ENCODE measurements around the gene WDR18. TPM values are rescaled to one million over a fixed set of nuclear protein-coding genes. Genes with fewer than 3 reads are reported as not detected.
"Not testable (repeated sequence)": the region's sequence is repeated elsewhere in the genome, so short reads cannot be mapped to it uniquely, and the experiment has no call there.

WDR18 gene
- total and polyA plus RNA-seq, 4 donors = 36.6 to 60.2 (median 45.7) TPM

GRCh38 chr19:956766-957440, 27.2 kb upstream of the WDR18 start:
- ATAC-seq (ENCODE audit: insufficient read depth, low FRiP score) (no peak), DNase-seq (peak; percentile 69 to 78 (median 73))
- WGBS, 2 donors = 68 to 75% methylated on average over 27 of the region's 27 CpGs

DNA sequence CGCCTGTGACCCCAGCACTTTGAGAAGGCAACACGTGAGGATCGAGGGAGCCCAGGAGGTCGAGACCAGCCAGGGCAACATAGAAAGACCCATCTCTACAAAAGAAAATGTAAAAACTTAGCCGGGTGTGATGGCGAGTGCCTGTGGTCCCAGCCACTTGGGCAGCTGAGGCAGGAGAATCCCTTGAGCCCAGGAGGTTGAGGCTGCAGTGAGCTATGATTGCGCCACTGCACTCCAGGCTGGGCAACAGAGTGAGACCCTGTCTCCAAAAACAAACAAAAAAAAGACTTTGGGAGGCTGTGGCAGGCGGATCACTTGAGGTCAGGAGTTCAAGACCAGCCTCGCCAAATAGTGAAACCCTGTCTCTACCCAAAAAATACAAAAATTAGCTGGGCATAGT, 26.6 kb upstream of the WDR18 start:
- not testable (repeated sequence) for DNase-seq; H3K9ac ChIP-seq (ENCODE audit: insufficient read depth in 1 of 2, low read length in 2 of 2); H3K27ac ChIP-seq (ENCODE audit: low read depth in 1 of 2, low read length in 1 of 2); H3K9me3 ChIP-seq (ENCODE audit: control insufficient read depth in 4 of 4, insufficient read depth in 3 of 4, low read length in 3 of 4); ATAC-seq (ENCODE audit: insufficient read depth, low FRiP score); H3K4me3 ChIP-seq; H3K36me3 ChIP-seq (ENCODE audit: control insufficient read depth in 4 of 4, insufficient read depth in 4 of 4, low read length in 4 of 4); H3K27me3 ChIP-seq (ENCODE audit: control insufficient read depth in 3 of 3, insufficient read depth in 3 of 3, low read length in 2 of 3)
- peaks cover 0 to 48% (median 13%) of the 10 kb centered on the region in 5 donors for H3K4me1 ChIP-seq (ENCODE audit: control insufficient read depth in 5 of 5, insufficient read depth in 5 of 5, low read length in 5 of 5)
- 96% methylated on average over 9 of the region's 9 CpGs for WGBS, 2 donors

More at GRCh38 chr19:956766-957440, 27.2 kb upstream of the WDR18 start:
- H3K27ac ChIP-seq (ENCODE audit: low read depth in 1 of 2, low read length in 1 of 2) = no peak overlapping the region
- H3K9ac ChIP-seq (ENCODE audit: insufficient read depth in 1 of 2, low read length in 2 of 2) = peak overlapping the region in 1 of 2 donors; percentile 25
- no peaks in the 10 kb centered on the region for H3K27me3 ChIP-seq (ENCODE audit: control insufficient read depth in 3 of 3, insufficient read depth in 3 of 3, low read length in 2 of 3)
- H3K36me3 ChIP-seq (ENCODE audit: control insufficient read depth in 4 of 4, insufficient read depth in 4 of 4, low read length in 4 of 4) = peaks cover 0 to 3% (median under 1%) of the 10 kb centered on the region in 4 donors
- peaks cover 0 to 48% (median 13%) of the 10 kb centered on the region in 5 donors for H3K4me1 ChIP-seq (ENCODE audit: control insufficient read depth in 5 of 5, insufficient read depth in 5 of 5, low read length in 5 of 5)
- H3K9me3 ChIP-seq (ENCODE audit: control insufficient read depth in 4 of 4, insufficient read depth in 3 of 4, low read length in 3 of 4) = no peaks in the 10 kb centered on the region
- TF ChIP-seq, protein P1, sequence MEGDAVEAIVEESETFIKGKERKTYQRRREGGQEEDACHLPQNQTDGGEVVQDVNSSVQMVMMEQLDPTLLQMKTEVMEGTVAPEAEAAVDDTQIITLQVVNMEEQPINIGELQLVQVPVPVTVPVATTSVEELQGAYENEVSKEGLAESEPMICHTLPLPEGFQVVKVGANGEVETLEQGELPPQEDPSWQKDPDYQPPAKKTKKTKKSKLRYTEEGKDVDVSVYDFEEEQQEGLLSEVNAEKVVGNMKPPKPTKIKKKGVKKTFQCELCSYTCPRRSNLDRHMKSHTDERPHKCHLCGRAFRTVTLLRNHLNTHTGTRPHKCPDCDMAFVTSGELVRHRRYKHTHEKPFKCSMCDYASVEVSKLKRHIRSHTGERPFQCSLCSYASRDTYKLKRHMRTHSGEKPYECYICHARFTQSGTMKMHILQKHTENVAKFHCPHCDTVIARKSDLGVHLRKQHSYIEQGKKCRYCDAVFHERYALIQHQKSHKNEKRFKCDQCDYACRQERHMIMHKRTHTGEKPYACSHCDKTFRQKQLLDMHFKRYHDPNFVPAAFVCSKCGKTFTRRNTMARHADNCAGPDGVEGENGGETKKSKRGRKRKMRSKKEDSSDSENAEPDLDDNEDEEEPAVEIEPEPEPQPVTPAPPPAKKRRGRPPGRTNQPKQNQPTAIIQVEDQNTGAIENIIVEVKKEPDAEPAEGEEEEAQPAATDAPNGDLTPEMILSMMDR (IDR thresholded peaks at IDR 0.05; ENCODE audit: control extremely low read depth, extremely low read depth) = no peak
- H3K4me3 ChIP-seq = no peak overlapping the region

DNA sequence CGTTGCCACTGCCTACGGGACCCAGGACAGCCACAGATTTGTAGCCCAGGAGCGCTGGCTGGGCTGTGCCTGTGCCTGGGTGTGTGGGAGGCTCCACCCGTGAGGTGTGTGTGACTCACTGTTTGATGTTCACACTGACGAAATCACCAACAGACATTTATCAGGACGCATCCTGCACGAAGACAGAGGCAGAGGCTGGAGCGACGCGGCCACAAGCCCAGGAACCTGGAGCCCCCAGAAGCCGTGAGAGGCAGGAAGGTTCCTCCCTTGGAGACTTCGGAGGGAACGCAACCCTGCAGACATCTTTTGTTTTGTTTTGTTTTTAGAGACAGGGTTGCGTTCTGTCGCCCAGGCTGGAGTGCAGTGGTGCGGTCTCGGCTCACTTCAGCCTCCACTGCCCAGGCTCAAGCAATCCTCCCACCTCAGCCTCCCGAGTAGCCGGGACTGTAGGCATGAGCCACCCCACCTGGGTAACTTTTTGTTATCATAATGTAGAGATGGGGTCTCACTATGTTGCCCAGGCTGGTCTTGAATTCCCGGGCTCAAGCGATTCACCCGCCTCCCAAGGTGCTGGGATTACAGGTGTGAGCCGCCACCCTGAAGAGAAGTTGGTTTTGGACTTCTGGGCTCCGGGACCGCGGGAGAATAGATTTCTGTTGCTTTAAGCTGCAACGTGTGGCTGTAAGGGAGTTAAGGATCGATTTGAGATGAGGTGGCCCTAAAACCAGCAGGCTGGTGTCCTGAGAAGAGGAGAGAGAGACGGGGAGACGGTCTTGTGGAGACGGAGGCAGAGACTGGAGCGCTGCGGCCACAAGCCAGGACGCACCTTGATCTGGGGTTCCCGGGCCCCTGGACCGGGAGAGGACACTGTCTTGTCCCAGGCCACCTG, 24.9 kb upstream of the WDR18 start:
- ATAC-seq (ENCODE audit: insufficient read depth, low FRiP score) (no peak), DNase-seq (no peak)
- TF ChIP-seq, protein P1 (IDR thresholded peaks at IDR 0.05; ENCODE audit: control extremely low read depth, extremely low read depth) = no peak
- Histone ChIP-seq H3K27me3 (ENCODE audit: control insufficient read depth in 3 of 3, insufficient read depth in 3 of 3, low read length in 2 of 3) (no peaks in the 10 kb centered on the region), H3K4me3 (no peak overlapping the region), H3K9me3 (ENCODE audit: control insufficient read depth in 4 of 4, insufficient read depth in 3 of 4, low read length in 3 of 4) (no peaks in the 10 kb centered on the region), H3K9ac (ENCODE audit: insufficient read depth in 1 of 2, low read length in 2 of 2) (no peak overlapping the region), H3K4me1 (ENCODE audit: control insufficient read depth in 5 of 5, insufficient read depth in 5 of 5, low read length in 5 of 5) (peaks cover 0 to 34% (median 9%) of the 10 kb centered on the region in 5 donors), H3K27ac (ENCODE audit: low read depth in 1 of 2, low read length in 1 of 2) (no peak overlapping the region), H3K36me3 (ENCODE audit: control insufficient read depth in 4 of 4, insufficient read depth in 4 of 4, low read length in 4 of 4) (peaks cover 0 to 5% (median 2%) of the 10 kb centered on the region in 4 donors)
- WGBS, 2 donors = 86 to 89% methylated on average over 36 of the region's 36 CpGs

DNA sequence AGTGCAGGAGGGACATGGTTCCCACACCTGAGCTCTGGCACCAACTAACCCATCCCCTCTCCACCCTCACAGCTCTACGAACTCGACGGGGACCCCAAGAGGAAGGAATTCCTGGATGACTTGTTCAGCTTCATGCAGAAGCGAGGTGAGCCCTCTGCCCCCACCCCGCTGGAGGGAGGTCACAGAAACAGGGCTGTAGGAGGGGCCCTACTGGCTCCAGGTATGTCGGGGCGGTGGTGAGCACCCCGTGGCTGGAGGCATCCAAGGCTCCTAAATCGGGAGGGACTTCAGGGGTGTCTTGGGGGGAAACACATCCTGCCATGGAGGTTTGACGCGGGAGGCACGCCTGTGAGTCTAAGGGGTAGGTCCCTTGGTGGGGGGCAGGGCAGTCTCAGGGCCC, 24.1 kb upstream of the WDR18 start:
- H3K27me3 ChIP-seq (ENCODE audit: control insufficient read depth in 3 of 3, insufficient read depth in 3 of 3, low read length in 2 of 3) = no peaks in the 10 kb centered on the region
- no peak overlapping the region for H3K9ac ChIP-seq (ENCODE audit: insufficient read depth in 1 of 2, low read length in 2 of 2)
- peaks cover 0 to 32% (median 9%) of the 10 kb centered on the region in 5 donors for H3K4me1 ChIP-seq (ENCODE audit: control insufficient read depth in 5 of 5, insufficient read depth in 5 of 5, low read length in 5 of 5)
- H3K9me3 ChIP-seq (ENCODE audit: control insufficient read depth in 4 of 4, insufficient read depth in 3 of 4, low read length in 3 of 4) = peaks cover 0 to under 1% (median 0%) of the 10 kb centered on the region in 4 donors
- H3K27ac ChIP-seq (ENCODE audit: low read depth in 1 of 2, low read length in 1 of 2) = no peak overlapping the region
- TF ChIP-seq, protein P1 (IDR thresholded peaks at IDR 0.05; ENCODE audit: control extremely low read depth, extremely low read depth) = no peak
- WGBS, 2 donors = 62 to 69% methylated on average over 12 of the region's 12 CpGs
- DNase-seq = peak in 1 of 3 donors; percentile 43
- peaks cover 2 to 12% (median 9%) of the 10 kb centered on the region in 4 donors for H3K36me3 ChIP-seq (ENCODE audit: control insufficient read depth in 4 of 4, insufficient read depth in 4 of 4, low read length in 4 of 4)
- ATAC-seq (ENCODE audit: insufficient read depth, low FRiP score) = no peak
- H3K4me3 ChIP-seq = no peak overlapping the region

Data from lung (tissue), 12 donors.